ENCODE results near the gene GAGE10. TPM values are rescaled to one million over a fixed set of nuclear protein-coding genes. Genes with fewer than 3 reads are reported as not detected.

The GAGE10 gene
- total and polyA plus RNA-seq, 9 of the 15 experiments (the other 6 are each of a cell fraction or from before 2014, with no cell fraction given) = 0.80 to 3.1 (median 0.96) TPM; not detected in 4

GRCh38 chrX:49269010-49269766 is 34.3 kb upstream of the GAGE10 start (continued):
- TF ChIP-seq YY1 (IDR thresholded peaks at IDR 0.05; ENCODE audit: borderline replicate concordance in 1 of 3, control insufficient read depth in 1 of 3, extremely low read depth in 1 of 3, insufficient read depth in 3 of 3, insufficient read length in 1 of 3, insufficient replicate concordance in 2 of 3, low read depth in 1 of 3, low read length in 2 of 3) (peak in 1 of 3 experiments; percentile 67), ARID3A (IDR thresholded peaks at IDR 0.05; ENCODE audit: borderline replicate concordance, low read depth, low read length) (no peak), CSDE1 (IDR thresholded peaks at IDR 0.05) (no peak), CHD4 (IDR thresholded peaks at IDR 0.05; ENCODE audit: insufficient read depth, insufficient replicate concordance, low read depth, low read length, poor library complexity, severe bottlenecking) (no peak), CC2D1A (IDR thresholded peaks at IDR 0.05) (peak; percentile 81; the same call in 1 of the 2 replicates), ZSCAN29 (IDR thresholded peaks at IDR 0.05) (no peak), ZNF609 (CRISPR knock-in tag; IDR thresholded peaks at IDR 0.05; ENCODE audit: borderline replicate concordance) (no peak), ZNF41 (CRISPR knock-in tag; conservative IDR thresholded peaks at IDR 0.05) (no peak), ATF3 (IDR thresholded peaks at IDR 0.05) (0 out of 2 replicates have a peak, but pooled peaks have one; percentile 20), ATF3 (CRISPR knock-in tag; conservative IDR thresholded peaks at IDR 0.05) (no peak), HNRNPK (IDR thresholded peaks at IDR 0.05; ENCODE audit: low read depth, low read length, poor library complexity, severe bottlenecking) (no peak), FOXM1 (IDR thresholded peaks at IDR 0.05; ENCODE audit: low read depth) (no peak), FOXM1 (CRISPR knock-in tag; IDR thresholded peaks at IDR 0.05; ENCODE audit: low read depth) (no peak)
- TF ChIP-seq, protein P1, sequence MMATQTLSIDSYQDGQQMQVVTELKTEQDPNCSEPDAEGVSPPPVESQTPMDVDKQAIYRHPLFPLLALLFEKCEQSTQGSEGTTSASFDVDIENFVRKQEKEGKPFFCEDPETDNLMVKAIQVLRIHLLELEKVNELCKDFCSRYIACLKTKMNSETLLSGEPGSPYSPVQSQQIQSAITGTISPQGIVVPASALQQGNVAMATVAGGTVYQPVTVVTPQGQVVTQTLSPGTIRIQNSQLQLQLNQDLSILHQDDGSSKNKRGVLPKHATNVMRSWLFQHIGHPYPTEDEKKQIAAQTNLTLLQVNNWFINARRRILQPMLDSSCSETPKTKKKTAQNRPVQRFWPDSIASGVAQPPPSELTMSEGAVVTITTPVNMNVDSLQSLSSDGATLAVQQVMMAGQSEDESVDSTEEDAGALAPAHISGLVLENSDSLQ (IDR thresholded peaks at IDR 0.05) = peak; percentile 87
